GM13977 (cell line): ENCODE measurements around the gene COL6A5.

Source experiments
- DNase-seq: peaks from one replicate; pipeline ENCODE4 v3.0.0; 2012; ENCODE audit warnings: low spot score
- CTCF ChIP-seq: IDR thresholded peaks from 2 replicates; pipeline ENCODE4 v1.5.1; 2012; ENCODE audit warnings: mild to moderate bottlenecking, control low read depth; ENCODE audit not compliant: insufficient read depth; ENCODE audit errors: extremely low read depth, missing control alignments
- in situ Hi-C: fragments of 300-500 bp; cut with MboI; formaldehyde crosslinking; loops from one replicate; pipeline ENCODE4 v1.12.0; 2022; ENCODE audit warnings: low sequenced_read_pairs, low pct_unique_long_range_greater_than_20kb, mixed read lengths, inconsistent platforms; ENCODE audit not compliant: unreplicated experiment

COL6A5 gene

GRCh38 chr3:130504701-130505100 lies 159.2 kb downstream of the COL6A5 start:
- TF ChIP-seq CTCF: no peak
- no peak for DNase-seq
- in situ Hi-C loops: no loop called here

GRCh38 chr3:130506031-130506430 lies 160.6 kb downstream of the COL6A5 start:
- in situ Hi-C loops: no loop called here
- TF ChIP-seq CTCF: no peak
- no peak for DNase-seq

- in situ Hi-C loops: no loop called here
- TF ChIP-seq CTCF: no peak
- DNase-seq: no peak
These were observed 162.3 kb downstream of the COL6A5 start for GRCh38 chr3:130507746-130508145.

GRCh38 chr3:130509008-130509407 lies 163.5 kb downstream of the COL6A5 start:
- in situ Hi-C loops: no loop called here
- TF ChIP-seq CTCF: no peak
- DNase-seq: no peak

- no peak for DNase-seq
- TF ChIP-seq CTCF: no peak
- in situ Hi-C loops: no loop called here
These were observed 169.2 kb downstream of the COL6A5 start for GRCh38 chr3:130514681-130515080.

- TF ChIP-seq CTCF: no peak
- in situ Hi-C loops: no loop called here
- DNase-seq: no peak
These were observed 170.3 kb downstream of the COL6A5 start for GRCh38 chr3:130515755-130516154.
